ENCODE results near the gene C1orf56. TPM values are rescaled to one million over a fixed set of nuclear protein-coding genes. Genes with fewer than 3 reads are reported as not detected.
A peak's percentile ranks its signal among the peaks of the same experiment; 100 is the strongest.

C1orf56 gene, protein sequence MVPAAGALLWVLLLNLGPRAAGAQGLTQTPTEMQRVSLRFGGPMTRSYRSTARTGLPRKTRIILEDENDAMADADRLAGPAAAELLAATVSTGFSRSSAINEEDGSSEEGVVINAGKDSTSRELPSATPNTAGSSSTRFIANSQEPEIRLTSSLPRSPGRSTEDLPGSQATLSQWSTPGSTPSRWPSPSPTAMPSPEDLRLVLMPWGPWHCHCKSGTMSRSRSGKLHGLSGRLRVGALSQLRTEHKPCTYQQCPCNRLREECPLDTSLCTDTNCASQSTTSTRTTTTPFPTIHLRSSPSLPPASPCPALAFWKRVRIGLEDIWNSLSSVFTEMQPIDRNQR
- total RNA-seq, result 1 to 10 TPM in 2 of 3 donors, under 1 TPM in 1; 0.99 to 1.3 (median 1.1) TPM

DNA sequence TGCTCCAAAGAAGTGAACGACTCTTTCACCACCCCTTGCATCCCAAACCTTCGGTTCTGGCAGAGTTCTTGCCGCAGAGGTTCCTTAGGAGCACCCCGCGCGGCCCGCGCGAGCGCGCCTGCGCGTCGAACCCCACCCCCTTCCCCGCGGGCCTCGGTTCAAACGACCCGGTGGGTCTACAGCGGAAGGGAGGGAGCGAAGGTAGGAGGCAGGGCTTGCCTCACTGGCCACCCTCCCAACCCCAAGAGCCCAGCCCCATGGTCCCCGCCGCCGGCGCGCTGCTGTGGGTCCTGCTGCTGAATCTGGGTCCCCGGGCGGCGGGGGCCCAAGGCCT lies at the start of gene C1orf56:
C1orf56 (plus strand) TSS at position 161 of the 334 bp plus-strand sequence; CDS start at position 258, 97 bp downstream.
- ATAC-seq (peak; percentile 80 to 86), DNase-seq (peak; percentile 38)
- Mint-ChIP-seq H3K36me3 (ENCODE audit: insufficient read depth) (peaks cover 12% of the 10 kb centered on the region), H3K4me1 (ENCODE audit: low read depth) (peaks cover 54% of the 10 kb centered on the region), H3K9me3 (no peaks in the 10 kb centered on the region), H3K27me3 (ENCODE audit: low read depth) (no peaks in the 10 kb centered on the region), H3K4me3 (peak within 1 kb of the TSS; percentile 87)

DNA sequence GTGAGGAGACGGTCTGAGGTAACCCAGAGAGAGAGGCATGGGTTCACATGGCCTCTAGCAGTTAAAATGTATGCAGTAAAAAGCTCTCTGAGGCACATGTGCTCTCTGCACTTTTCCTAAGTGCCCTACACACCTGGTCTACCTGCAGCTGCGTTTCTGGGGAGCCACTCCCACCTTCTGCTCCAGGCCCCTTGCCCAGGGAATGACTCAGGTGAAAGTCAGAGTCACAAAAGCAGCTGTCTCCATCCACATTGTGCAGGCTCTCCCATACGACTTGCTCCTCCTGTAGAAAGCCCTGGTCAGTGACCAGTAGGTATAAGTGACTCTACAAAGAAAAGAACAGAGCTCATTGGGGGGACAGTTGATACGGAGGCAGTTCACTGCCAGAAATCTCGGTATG lies 49.6 kb upstream of the C1orf56 start:
- Mint-ChIP-seq H3K36me3 (ENCODE audit: insufficient read depth) (peaks cover 18% of the 10 kb centered on the region), H3K4me1 (ENCODE audit: low read depth) (peaks cover 34% of the 10 kb centered on the region), H3K4me3 (no peak overlapping the region), H3K9me3 (no peaks in the 10 kb centered on the region), H3K27me3 (ENCODE audit: low read depth) (no peaks in the 10 kb centered on the region)
- ATAC-seq, result no peak
- DNase-seq, result no peak

DNA sequence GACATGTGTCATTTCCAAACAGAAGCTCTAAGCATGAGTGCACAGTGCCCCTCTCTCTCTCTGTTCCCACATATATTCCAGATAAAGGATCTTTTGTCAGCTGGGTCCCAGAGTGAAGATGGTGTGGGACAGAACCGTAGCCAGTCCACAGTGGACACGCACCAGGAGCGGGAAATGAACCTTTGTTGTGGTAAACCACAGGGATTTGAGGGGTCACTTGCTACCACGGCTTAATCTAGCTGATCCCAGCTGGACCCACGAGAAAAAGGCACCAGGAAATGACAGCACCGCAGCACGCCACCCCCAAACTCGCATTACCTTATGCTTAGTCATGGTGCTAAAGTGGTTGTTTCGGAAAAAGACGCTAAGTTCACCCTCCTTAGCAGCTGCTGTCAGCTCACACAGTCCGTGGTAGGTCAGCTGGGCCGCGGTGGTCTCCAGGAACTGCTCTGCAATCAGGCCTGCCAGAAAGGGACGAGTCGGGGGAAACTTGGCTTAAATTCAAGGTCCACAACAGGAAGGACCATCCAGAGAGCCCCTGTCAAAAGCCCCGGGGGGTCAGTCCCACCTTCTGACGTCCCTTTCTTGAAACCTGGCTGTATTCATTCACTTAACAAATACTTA lies 48.4 kb upstream of the C1orf56 start:
- Mint-ChIP-seq H3K4me1 (ENCODE audit: low read depth) (peaks cover 44% of the 10 kb centered on the region), H3K36me3 (ENCODE audit: insufficient read depth) (peaks cover 18% of the 10 kb centered on the region), H3K4me3 (no peak overlapping the region), H3K9me3 (no peaks in the 10 kb centered on the region), H3K27me3 (ENCODE audit: low read depth) (no peaks in the 10 kb centered on the region)
- ATAC-seq, result peak; percentile 61 to 70
- DNase-seq, result no peak

- H3K27me3 Mint-ChIP-seq (ENCODE audit: low read depth), result no peaks in the 10 kb centered on the region
- H3K4me3 Mint-ChIP-seq, result no peak overlapping the region
- H3K4me1 Mint-ChIP-seq (ENCODE audit: low read depth), result peaks cover 49% of the 10 kb centered on the region
- H3K9me3 Mint-ChIP-seq, result no peaks in the 10 kb centered on the region
- ATAC-seq, result no peak
- DNase-seq, result no peak
- H3K36me3 Mint-ChIP-seq (ENCODE audit: insufficient read depth), result peaks cover 18% of the 10 kb centered on the region
Measured at GRCh38 chr1:150999926-151000325, 47.6 kb upstream of the C1orf56 start.

DNA sequence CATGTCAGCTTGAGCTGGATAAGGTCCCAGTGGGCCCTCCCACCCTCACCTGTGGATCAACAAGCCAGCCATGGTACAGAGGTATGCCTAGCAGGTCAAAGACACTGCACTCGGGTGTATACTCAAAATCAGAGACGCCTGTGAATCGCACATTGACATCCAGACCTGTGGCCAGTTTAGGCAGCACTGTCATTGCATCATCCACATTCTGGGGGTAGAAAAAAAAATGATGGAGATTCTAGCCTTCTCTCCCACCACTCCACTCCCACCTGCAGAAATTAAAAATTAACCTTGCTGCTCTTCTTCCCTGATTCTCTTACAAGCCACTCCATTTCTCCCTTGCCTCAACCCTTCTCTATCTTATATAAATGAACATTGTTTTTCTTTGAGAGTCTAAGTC lies 47.1 kb upstream of the C1orf56 start:
- H3K27me3 Mint-ChIP-seq (ENCODE audit: low read depth), result no peaks in the 10 kb centered on the region
- no peaks in the 10 kb centered on the region for H3K9me3 Mint-ChIP-seq
- H3K36me3 Mint-ChIP-seq (ENCODE audit: insufficient read depth), result peaks cover 18% of the 10 kb centered on the region
- ATAC-seq (no peak), DNase-seq (no peak)
- H3K4me1 Mint-ChIP-seq (ENCODE audit: low read depth), result peaks cover 52% of the 10 kb centered on the region
- no peak overlapping the region for H3K4me3 Mint-ChIP-seq

DNA sequence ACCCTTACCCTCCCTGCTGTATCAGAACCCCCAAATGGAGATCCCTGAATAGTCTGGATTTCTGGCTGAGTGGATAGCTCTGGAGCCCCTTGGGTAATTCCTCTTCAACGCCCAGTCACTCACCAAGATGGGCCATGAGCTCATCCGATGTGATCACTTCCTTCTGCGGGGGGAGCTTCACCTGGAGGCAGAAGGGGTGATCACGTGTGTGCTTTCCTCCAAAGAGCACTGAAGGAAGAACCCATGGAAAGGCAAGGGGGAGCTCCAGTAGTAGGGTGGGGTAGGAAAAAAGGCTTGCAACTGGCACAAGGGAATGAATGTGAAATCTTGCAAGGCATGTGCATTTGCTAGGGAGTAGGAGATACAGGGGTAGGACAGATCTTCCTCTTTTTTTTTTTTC lies 45.9 kb upstream of the C1orf56 start:
- Mint-ChIP-seq H3K36me3 (ENCODE audit: insufficient read depth) (peaks cover 18% of the 10 kb centered on the region), H3K27me3 (ENCODE audit: low read depth) (no peaks in the 10 kb centered on the region), H3K4me3 (no peak overlapping the region), H3K9me3 (no peaks in the 10 kb centered on the region), H3K4me1 (ENCODE audit: low read depth) (peaks cover 60% of the 10 kb centered on the region)
- ATAC-seq (no peak), DNase-seq (no peak)

DNA sequence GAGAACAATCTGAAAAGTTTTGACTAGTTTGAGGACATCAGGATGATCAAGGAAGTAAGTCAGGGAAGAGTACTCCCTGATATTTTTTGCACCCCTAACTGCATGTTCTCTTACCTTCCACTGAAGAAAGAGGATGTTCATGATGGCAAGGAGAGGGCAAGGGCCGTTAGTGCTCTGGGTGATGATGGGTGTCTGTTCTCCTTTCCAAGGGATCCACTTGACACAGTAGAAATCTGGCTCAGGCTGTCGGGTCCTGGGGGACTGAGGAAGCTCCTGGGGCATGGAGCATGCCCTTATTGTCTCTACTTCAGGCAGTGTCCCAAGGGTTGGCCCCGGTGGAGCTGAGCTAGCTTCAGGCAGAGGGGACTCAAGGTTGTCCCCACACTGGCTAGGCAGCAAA lies 45.5 kb upstream of the C1orf56 start:
- ATAC-seq, result no peak
- no peak overlapping the region for H3K4me3 Mint-ChIP-seq
- peaks cover 18% of the 10 kb centered on the region for H3K36me3 Mint-ChIP-seq (ENCODE audit: insufficient read depth)
- peaks cover 64% of the 10 kb centered on the region for H3K4me1 Mint-ChIP-seq (ENCODE audit: low read depth)
- H3K9me3 Mint-ChIP-seq, result no peaks in the 10 kb centered on the region
- no peak for DNase-seq
- no peaks in the 10 kb centered on the region for H3K27me3 Mint-ChIP-seq (ENCODE audit: low read depth)

- Mint-ChIP-seq H3K4me3 (peak overlapping the region; percentile 67), H3K4me1 (ENCODE audit: low read depth) (peaks cover 70% of the 10 kb centered on the region), H3K36me3 (ENCODE audit: insufficient read depth) (peaks cover 15% of the 10 kb centered on the region), H3K27me3 (ENCODE audit: low read depth) (no peaks in the 10 kb centered on the region), H3K9me3 (no peaks in the 10 kb centered on the region)
- ATAC-seq, result no peak
- DNase-seq, result no peak
Measured at GRCh38 chr1:151002611-151003010, 44.9 kb upstream of the C1orf56 start.

DNA sequence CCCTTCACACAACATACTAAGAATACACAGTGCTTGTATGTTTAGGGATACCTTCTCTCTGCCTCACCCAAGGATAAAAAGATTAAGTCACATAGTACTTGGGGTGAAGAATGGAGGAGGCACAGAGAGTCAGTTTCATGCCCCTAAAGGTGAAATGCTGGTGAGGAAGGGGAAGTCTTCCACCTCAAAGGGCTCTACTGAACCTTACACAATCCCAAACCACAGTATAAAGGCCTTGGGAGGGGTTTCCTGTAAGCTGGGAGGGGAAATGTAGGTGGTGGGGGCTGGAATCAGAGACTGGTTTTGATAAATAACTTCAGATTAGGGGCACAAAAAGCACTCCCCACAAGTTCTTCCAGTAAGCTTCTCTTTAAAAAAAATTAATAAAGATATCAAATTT lies 44.4 kb upstream of the C1orf56 start:
- Mint-ChIP-seq H3K4me1 (ENCODE audit: low read depth) (peaks cover 75% of the 10 kb centered on the region), H3K9me3 (no peaks in the 10 kb centered on the region), H3K4me3 (peak overlapping the region; percentile 67), H3K36me3 (ENCODE audit: insufficient read depth) (peaks cover 15% of the 10 kb centered on the region), H3K27me3 (ENCODE audit: low read depth) (no peaks in the 10 kb centered on the region)
- no peak for ATAC-seq
- no peak for DNase-seq

GRCh38 chr1:151005729-151006319 lies 41.7 kb upstream of the C1orf56 start:
- Mint-ChIP-seq H3K4me3 (peak overlapping the region; percentile 98), H3K27me3 (ENCODE audit: low read depth) (no peaks in the 10 kb centered on the region)
- ATAC-seq, result no peak

GRCh38 chr1:151006327-151007052 lies 41.1 kb upstream of the C1orf56 start, which contains the start of gene MINDY1:
TSS of gene MINDY1 (minus strand) at chr1:151006902. CDS start at chr1:151002617, 4,285 bp downstream.
- Mint-ChIP-seq H3K9me3 (no peaks in the 10 kb centered on the region), H3K4me1 (ENCODE audit: low read depth) (peaks cover 85% of the 10 kb centered on the region), H3K27me3 (ENCODE audit: low read depth) (no peaks in the 10 kb centered on the region)

More at GRCh38 chr1:151005729-151006319, 41.7 kb upstream of the C1orf56 start:
- Mint-ChIP-seq H3K36me3 (ENCODE audit: insufficient read depth) (peaks cover 12% of the 10 kb centered on the region), H3K9me3 (no peaks in the 10 kb centered on the region), H3K4me1 (ENCODE audit: low read depth) (peaks cover 85% of the 10 kb centered on the region)
- no peak for DNase-seq

DNA sequence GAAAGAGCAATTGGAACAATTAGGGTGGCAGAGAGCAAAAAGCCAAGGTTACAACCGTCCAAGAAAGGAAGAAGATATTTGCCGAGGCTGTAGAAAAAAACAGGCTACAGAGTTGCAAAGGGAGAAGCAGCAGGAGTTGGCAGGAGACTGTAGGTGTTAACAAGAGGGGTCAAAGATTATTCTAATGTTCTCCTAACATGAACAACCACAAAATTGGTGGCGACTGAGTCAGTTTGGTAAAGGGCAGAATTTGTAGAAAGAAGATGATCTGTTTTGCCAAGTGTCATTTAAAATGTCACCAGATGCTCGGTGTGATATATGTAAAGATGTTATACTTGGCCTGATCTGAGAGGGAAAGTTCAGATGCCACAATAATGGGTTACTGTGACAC lies 39.7 kb upstream of the C1orf56 start:
- Mint-ChIP-seq H3K9me3 (no peaks in the 10 kb centered on the region), H3K27me3 (ENCODE audit: low read depth) (no peaks in the 10 kb centered on the region), H3K4me1 (ENCODE audit: low read depth) (peaks cover 78% of the 10 kb centered on the region), H3K4me3 (peak overlapping the region; percentile 98), H3K36me3 (ENCODE audit: insufficient read depth) (peaks cover 3% of the 10 kb centered on the region)
- no peak for DNase-seq
- no peak for ATAC-seq

More at GRCh38 chr1:151006327-151007052, 41.1 kb upstream of the C1orf56 start, which contains the start of gene MINDY1:
- H3K4me3 Mint-ChIP-seq, result peak within 1 kb of the TSS; percentile 98
- peaks cover 7% of the 10 kb centered on the region for H3K36me3 Mint-ChIP-seq (ENCODE audit: insufficient read depth)
- ATAC-seq (peak; percentile 18 to 39), DNase-seq (no peak)

DNA sequence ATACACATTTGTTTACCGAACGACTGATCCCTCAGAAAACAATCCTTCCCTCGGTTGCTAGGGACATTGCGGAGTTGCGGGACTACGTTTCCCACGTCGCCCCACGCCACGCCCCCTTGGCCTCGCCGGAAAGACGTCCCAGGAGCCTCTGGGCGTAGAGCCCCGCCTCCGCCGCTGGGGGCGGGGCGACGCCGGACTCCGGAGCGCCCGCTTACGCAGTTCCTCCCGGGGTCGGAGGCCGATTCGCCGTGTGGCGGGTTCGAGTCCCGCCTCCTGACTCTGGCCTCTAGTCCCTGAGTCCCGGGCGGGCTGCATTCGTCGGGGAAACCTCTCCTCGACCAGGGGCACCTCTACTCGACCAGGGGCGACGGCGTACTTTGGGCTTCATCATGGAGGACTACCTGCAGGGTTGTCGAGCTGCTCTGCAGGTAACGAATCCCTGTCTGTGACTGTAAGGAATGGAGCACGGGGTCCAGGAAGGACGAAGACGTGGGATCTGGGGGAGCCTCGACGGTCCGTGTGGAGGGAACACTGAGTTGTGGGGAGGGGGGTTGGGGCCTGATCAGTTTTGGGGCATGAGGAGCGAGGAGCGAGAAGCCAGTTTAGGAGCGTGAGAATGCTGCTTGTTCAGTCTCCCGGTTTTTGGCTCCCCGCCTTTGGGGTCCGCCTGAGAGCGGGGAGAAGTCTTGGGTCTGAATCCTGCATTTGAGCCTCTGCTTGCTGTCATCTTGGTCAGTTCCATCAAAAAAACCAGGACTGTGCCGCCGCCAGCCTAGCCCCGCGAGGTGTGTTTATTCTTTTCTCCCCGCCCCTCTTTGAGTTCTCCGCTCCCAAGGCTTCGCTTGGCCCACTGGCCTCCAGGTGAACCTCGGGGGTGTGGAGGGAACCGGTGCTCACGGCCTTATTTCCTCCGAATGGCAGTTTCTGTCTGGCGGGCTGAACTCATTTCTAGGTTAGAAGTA lies 39.0 kb upstream of the C1orf56 start, which contains the start of gene PRUNE1:
PRUNE1 (plus strand) TSS at position 206 of the 962 bp plus-strand sequence; CDS start at position 390, 184 bp downstream.
- DNase-seq (peak; percentile 95), ATAC-seq (peak; percentile 90 to 92)
- no peaks in the 10 kb centered on the region for H3K9me3 Mint-ChIP-seq
- H3K4me3 Mint-ChIP-seq, result peak within 1 kb of the TSS; percentile 98
- H3K36me3 Mint-ChIP-seq (ENCODE audit: insufficient read depth), result peaks cover 3% of the 10 kb centered on the region
- peaks cover 78% of the 10 kb centered on the region for H3K4me1 Mint-ChIP-seq (ENCODE audit: low read depth)
- no peaks in the 10 kb centered on the region for H3K27me3 Mint-ChIP-seq (ENCODE audit: low read depth)

Measured in activated T-cell treated with anti-CD3 and anti-CD28 coated beads, Interleukin-2, amount 50 U/mL, for 4 hours (primary cell).